Smooth muscle cell (in vitro differentiated cells): ENCODE measurements around the gene KCNMB1. TPM values are rescaled to one million over a fixed set of nuclear protein-coding genes. Genes with fewer than 3 reads are reported as not detected.

ENCODE experiments used
- DNase-seq: peaks from one replicate; lab custom pipeline; 2025; ENCODE audit not compliant: unreplicated experiment; lab: John Stamatoyannopoulos, UW
- H2AFZ ChIP-seq: fragments of 200-600 bp; sonication (generic); 2 replicates; pipeline ENCODE4 v1.6.0; 2016; ENCODE audit warnings: antibody characterized with exemption, low read depth, mild to moderate bottlenecking
- H3F3A ChIP-seq: fragments of 200-600 bp; sonication (generic); 2 replicates; pipeline ENCODE4 v1.6.0; 2017; ENCODE audit warnings: antibody characterized with exemption, low read depth
- H3K27ac ChIP-seq: fragments of 200-600 bp; sonication (generic); 2 replicates; pipeline ENCODE4 v1.5.1; 2016; ENCODE audit warnings: low read depth, mild to moderate bottlenecking
- H3K27me3 ChIP-seq: fragments of 200-600 bp; sonication (generic); 2 replicates; pipeline ENCODE4 v1.6.1; 2016; ENCODE audit warnings: low read depth, mild to moderate bottlenecking
- H3K36me3 ChIP-seq: fragments of 200-600 bp; sonication (generic); 2 replicates; pipeline ENCODE4 v1.5.1; 2016; ENCODE audit warnings: low read depth
- H3K4me1 ChIP-seq: fragments of 200-600 bp; sonication (generic); 2 replicates; pipeline ENCODE4 v1.5.1; 2016; ENCODE audit warnings: low read depth
- H3K4me2 ChIP-seq: fragments of 200-600 bp; sonication (generic); 2 replicates; pipeline ENCODE4 v1.6.0; 2016; ENCODE audit warnings: mild to moderate bottlenecking
- H3K4me3 ChIP-seq: fragments of 200-600 bp; sonication (generic); 2 replicates; pipeline ENCODE4 v1.5.1; 2016; ENCODE audit warnings: mild to moderate bottlenecking
- H3K79me2 ChIP-seq: fragments of 200-600 bp; sonication (generic); 2 replicates; pipeline ENCODE4 v1.6.0; 2016; ENCODE audit warnings: low read depth, mild to moderate bottlenecking
- H3K9ac ChIP-seq: fragments of 200-600 bp; sonication (generic); 2 replicates; pipeline ENCODE4 v1.6.0; 2016; ENCODE audit warnings: low read depth
- H3K9me3 ChIP-seq: fragments of 200-600 bp; sonication (generic); replicated peaks from 2 replicates; pipeline ENCODE4 v1.5.1; 2016; ENCODE audit warnings: low read depth
- H4K20me1 ChIP-seq: fragments of 200-600 bp; sonication (generic); 2 replicates; pipeline ENCODE4 v1.6.0; 2016; ENCODE audit warnings: low read depth
- WGBS: methylation state at CpG from one replicate; pipeline ENCODE4 v1.1.7; 2016; ENCODE audit warnings: low lambda C conversion rate; 5-methylcytosine and 5-hydroxymethylcytosine counted together
- polyA plus RNA-seq: library from polyadenylated mRNA; unstranded; fragments of >200 nt; fragmentation: Nextera tagmentation; extraction: Ambion mirVana; gene quantifications from 2 replicates; pipeline ENCODE4 v1.2.1, GENCODE V29; 2016
- total RNA-seq: library from RNA; depleted of rRNA; stranded (reverse); fragments of >200 nt; gene quantifications from 2 replicates; pipeline ENCODE4 v1.2.3, GENCODE V29; 2014
- TF ChIP-seq, protein P1 (sequence below): fragments of 200-600 bp; sonication (generic); IDR thresholded peaks from 2 replicates; pipeline ENCODE4 v1.5.1; 2017; ENCODE audit warnings: borderline replicate concordance, mild to moderate bottlenecking, antibody characterized with exemption; ENCODE audit not compliant: insufficient read depth, poor library complexity, severe bottlenecking

The KCNMB1 gene
- total and polyA plus RNA-seq, 2 experiments from 2014 or later = 0.54 to 0.63 TPM

DNA sequence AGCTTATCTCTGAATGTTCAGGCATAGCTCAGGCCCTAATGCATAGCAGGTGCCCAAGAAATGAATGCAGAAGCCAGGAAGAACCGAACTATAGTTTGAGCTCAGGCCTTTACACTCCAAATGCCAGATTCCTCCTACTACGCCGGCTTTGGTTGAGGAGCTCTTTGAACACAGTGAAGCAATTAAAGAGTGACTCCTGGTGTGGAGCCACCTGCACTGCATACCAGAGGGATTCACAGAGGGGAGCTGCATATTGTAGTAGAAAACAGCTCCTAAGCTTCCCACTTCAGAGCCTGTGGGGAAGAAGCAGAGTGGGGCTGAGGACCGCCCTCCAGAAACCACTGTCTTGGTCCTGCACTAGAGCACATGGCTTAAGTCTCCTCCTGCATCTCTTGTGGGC lies 14.5 kb upstream of the KCNMB1 start:
- no peaks in the 10 kb centered on the region for H3K79me2 ChIP-seq
- no peak overlapping the region for H2AFZ ChIP-seq
- no peak overlapping the region for H3K4me2 ChIP-seq
- no peaks in the 10 kb centered on the region for H3K9me3 ChIP-seq
- no peaks in the 10 kb centered on the region for H3F3A ChIP-seq
- no peak overlapping the region for H3K9ac ChIP-seq
- no peak overlapping the region for H3K4me3 ChIP-seq
- no peaks in the 10 kb centered on the region for H3K27me3 ChIP-seq
- H3K27ac ChIP-seq = no peak overlapping the region
- 76% methylated on average over 4 of the region's 4 CpGs for WGBS
- TF ChIP-seq, protein P1, sequence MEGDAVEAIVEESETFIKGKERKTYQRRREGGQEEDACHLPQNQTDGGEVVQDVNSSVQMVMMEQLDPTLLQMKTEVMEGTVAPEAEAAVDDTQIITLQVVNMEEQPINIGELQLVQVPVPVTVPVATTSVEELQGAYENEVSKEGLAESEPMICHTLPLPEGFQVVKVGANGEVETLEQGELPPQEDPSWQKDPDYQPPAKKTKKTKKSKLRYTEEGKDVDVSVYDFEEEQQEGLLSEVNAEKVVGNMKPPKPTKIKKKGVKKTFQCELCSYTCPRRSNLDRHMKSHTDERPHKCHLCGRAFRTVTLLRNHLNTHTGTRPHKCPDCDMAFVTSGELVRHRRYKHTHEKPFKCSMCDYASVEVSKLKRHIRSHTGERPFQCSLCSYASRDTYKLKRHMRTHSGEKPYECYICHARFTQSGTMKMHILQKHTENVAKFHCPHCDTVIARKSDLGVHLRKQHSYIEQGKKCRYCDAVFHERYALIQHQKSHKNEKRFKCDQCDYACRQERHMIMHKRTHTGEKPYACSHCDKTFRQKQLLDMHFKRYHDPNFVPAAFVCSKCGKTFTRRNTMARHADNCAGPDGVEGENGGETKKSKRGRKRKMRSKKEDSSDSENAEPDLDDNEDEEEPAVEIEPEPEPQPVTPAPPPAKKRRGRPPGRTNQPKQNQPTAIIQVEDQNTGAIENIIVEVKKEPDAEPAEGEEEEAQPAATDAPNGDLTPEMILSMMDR = no peak
- no peaks in the 10 kb centered on the region for H3K36me3 ChIP-seq
- no peaks in the 10 kb centered on the region for H4K20me1 ChIP-seq
- DNase-seq = no peak
- no peaks in the 10 kb centered on the region for H3K4me1 ChIP-seq

DNA sequence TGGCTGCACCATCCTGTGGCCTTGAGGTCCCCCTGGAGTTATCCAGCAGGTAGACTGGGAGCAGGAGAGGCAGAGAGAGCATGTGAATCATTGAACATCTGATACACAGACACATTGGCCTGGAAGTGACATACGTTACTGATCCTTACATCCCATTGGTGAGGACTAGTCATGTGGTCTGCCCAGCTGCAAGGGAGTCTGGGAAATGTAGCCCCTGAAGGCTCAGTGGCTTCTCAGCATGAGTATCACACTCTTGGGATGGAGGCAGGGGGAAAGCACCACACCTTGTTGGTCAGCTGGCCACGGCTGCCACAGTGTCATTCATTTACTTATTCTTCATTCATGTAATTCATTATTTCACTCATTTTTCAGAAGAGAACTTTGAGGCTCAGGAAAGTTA lies 13.3 kb upstream of the KCNMB1 start:
- Histone ChIP-seq H3K27me3 (no peaks in the 10 kb centered on the region), H3K36me3 (no peaks in the 10 kb centered on the region), H3K4me2 (no peak overlapping the region), H3K9me3 (no peaks in the 10 kb centered on the region), H3F3A (no peaks in the 10 kb centered on the region), H3K79me2 (no peaks in the 10 kb centered on the region), H3K4me3 (no peak overlapping the region), H4K20me1 (no peaks in the 10 kb centered on the region), H3K9ac (no peak overlapping the region), H3K4me1 (peaks cover 2% of the 10 kb centered on the region), H3K27ac (no peak overlapping the region), H2AFZ (no peak overlapping the region)
- DNase-seq = no peak
- TF ChIP-seq, protein P1 = no peak
- WGBS = 94% methylated on average over 2 of the region's 2 CpGs

GRCh38 chr5:170397059-170397458 lies 7.9 kb upstream of the KCNMB1 start:
- Histone ChIP-seq H3K4me3 (no peak overlapping the region), H3K36me3 (no peaks in the 10 kb centered on the region), H3K4me2 (no peak overlapping the region), H3K79me2 (no peaks in the 10 kb centered on the region), H3K4me1 (peaks cover 14% of the 10 kb centered on the region), H3K9ac (no peak overlapping the region), H3K27me3 (peaks cover 5% of the 10 kb centered on the region), H4K20me1 (no peaks in the 10 kb centered on the region), H2AFZ (no peak overlapping the region), H3F3A (no peaks in the 10 kb centered on the region), H3K27ac (no peak overlapping the region), H3K9me3 (no peaks in the 10 kb centered on the region)
- no peak for DNase-seq
- TF ChIP-seq, protein P1 = no peak
- WGBS = 54% methylated on average over 2 of the region's 2 CpGs

DNA sequence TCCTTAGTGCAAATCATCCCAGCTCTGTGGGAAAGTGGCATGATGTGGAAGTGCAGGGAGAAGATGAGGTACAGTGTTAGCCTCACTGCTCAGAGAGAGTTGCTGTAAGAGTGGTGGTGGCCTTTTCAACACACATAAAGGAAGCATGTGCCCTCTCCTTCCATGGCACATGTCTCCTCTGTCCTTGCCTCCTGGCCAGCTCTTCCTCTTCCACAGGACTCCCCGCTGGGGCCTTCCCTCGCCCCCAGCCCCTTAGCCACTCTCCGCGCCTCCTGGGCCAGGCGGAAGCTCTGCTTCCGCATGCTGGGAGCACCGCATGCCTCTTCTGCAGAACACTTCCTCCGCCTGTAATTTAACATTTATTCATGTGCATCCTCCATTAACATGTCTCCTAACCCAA lies 4.8 kb upstream of the KCNMB1 start:
- Histone ChIP-seq H3K79me2 (no peaks in the 10 kb centered on the region), H3K9me3 (no peaks in the 10 kb centered on the region), H3K4me2 (no peak overlapping the region), H3K36me3 (no peaks in the 10 kb centered on the region), H3K27ac (no peak overlapping the region), H3F3A (no peaks in the 10 kb centered on the region), H3K4me1 (peaks cover 18% of the 10 kb centered on the region), H3K27me3 (peaks cover 5% of the 10 kb centered on the region), H3K9ac (no peak overlapping the region), H4K20me1 (no peaks in the 10 kb centered on the region), H3K4me3 (no peak overlapping the region), H2AFZ (no peak overlapping the region)
- 77% methylated on average over 8 of the region's 8 CpGs for WGBS
- TF ChIP-seq, protein P1 = no peak
- DNase-seq = no peak
